Lower leg skin (tissue), 4 donors: ENCODE measurements around the gene ZNF625. TPM values are rescaled to one million over a fixed set of nuclear protein-coding genes. Genes with fewer than 3 reads are reported as not detected.
"Not testable (repeated sequence)": the region's sequence is repeated elsewhere in the genome, so short reads cannot be mapped to it uniquely, and the experiment has no call there.

ENCODE experiments used
- DNase-seq, 2 donors: peaks; one replicate each; pipeline ENCODE4 v3.0.0-alpha.2; 2019; ENCODE audit warnings: low spot score in 2 of 2
- H3K4me3 ChIP-seq: fragments of 200-600 bp; sonication (generic); 2 replicates; pipeline ENCODE4 v1.5.1; 2017; ENCODE audit warnings: mild to moderate bottlenecking, low read depth; ENCODE audit not compliant: poor library complexity, severe bottlenecking
- POLR2A ChIP-seq, 2 donors: fragments of 450-650 bp; IDR thresholded peaks; one replicate each; pipeline ENCODE4 v1.6.1; 2016 to 2017; ENCODE audit warnings: antibody characterized with exemption in 2 of 2, mild to moderate bottlenecking in 1 of 2, moderate library complexity in 1 of 2
- WGBS, 2 donors: methylation state at CpG; one replicate each; pipeline ENCODE4 v1.1.5; 2018; 5-methylcytosine and 5-hydroxymethylcytosine counted together
- intact Hi-C: fragments of 100-400 bp; cut with DNase I; formaldehyde crosslinking; loops from one replicate; pipeline ENCODE4 v1.15.0; 2023; ENCODE audit warnings: low total_unique reads
- total RNA-seq, 4 donors: library from RNA; depleted of rRNA; stranded (reverse); fragments of >200 nt; gene quantifications; one replicate each; pipeline ENCODE4 v1.1.0, GENCODE V29; 2016
- TF ChIP-seq, protein P1 (sequence below), 3 donors: fragments of 450-650 bp; IDR thresholded peaks; one replicate each; pipeline ENCODE4 v1.5.1; 2016; ENCODE audit warnings: antibody characterized with exemption in 3 of 3, mild to moderate bottlenecking in 3 of 3, moderate library complexity in 2 of 3

The ZNF625 gene
- total RNA-seq, 4 donors from 2014 or later, result 1.6 to 9.2 (median 4.0) TPM

DNA sequence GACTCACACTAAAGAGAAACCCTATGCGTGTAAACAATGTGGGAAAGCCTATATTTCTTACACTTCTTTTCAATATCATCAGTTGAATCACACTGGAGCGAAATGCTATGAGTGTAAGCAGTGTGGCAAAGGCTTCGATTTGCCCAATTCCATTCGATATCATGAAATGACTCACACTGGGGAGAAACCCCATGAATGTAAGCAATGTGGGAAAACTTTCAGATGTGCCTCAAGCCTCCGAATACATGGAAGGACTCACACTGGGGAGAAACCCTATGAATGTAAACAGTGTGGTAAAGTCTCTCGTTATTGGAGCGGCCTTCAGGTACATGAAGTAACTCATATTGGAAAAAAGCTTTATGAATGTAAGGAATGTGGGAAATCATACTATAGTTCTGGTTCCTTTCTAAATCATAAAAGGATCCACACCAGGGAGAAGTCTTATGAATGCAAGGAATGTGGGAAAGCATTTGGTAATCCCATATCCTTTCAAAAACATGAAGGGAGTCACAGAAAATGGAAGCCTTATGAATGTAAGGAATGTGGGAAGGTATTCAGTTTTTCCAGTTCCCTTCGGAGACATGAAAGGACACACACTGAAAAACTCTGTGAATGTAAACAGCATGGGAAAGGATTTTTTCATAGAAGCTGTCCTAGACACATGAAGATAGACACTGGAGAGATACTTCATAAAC lies 44.4 kb downstream of the ZNF625 start:
- TF ChIP-seq POLR2A (IDR thresholded peaks at IDR 0.05), result no peak
- TF ChIP-seq, protein P1, sequence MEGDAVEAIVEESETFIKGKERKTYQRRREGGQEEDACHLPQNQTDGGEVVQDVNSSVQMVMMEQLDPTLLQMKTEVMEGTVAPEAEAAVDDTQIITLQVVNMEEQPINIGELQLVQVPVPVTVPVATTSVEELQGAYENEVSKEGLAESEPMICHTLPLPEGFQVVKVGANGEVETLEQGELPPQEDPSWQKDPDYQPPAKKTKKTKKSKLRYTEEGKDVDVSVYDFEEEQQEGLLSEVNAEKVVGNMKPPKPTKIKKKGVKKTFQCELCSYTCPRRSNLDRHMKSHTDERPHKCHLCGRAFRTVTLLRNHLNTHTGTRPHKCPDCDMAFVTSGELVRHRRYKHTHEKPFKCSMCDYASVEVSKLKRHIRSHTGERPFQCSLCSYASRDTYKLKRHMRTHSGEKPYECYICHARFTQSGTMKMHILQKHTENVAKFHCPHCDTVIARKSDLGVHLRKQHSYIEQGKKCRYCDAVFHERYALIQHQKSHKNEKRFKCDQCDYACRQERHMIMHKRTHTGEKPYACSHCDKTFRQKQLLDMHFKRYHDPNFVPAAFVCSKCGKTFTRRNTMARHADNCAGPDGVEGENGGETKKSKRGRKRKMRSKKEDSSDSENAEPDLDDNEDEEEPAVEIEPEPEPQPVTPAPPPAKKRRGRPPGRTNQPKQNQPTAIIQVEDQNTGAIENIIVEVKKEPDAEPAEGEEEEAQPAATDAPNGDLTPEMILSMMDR (IDR thresholded peaks at IDR 0.05), result no peak
- no peak overlapping the region for H3K4me3 ChIP-seq
- 92 to 93% methylated on average over 8 of the region's 8 CpGs for WGBS, 2 donors
- intact Hi-C loops, result no loop called here
- DNase-seq, result no peak

DNA sequence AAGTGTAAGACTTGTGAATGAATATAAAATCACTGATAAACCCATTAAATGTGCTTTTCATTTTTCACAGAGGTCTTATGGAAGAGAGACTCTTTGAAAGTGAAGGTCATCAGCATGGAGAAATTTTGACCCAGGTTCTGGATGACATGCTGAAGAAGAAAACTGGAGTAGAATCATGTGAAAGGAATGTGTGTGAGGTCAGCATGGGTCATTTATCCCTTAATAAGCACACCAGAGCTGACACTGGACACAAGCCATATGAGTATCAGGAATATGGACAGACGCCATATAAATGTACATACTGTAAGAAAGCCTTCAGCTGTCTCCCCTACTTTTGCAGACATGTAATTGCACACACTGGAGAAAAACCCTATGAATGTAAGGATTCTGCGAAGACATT lies 45.4 kb downstream of the ZNF625 start:
- TF ChIP-seq, protein P1 (IDR thresholded peaks at IDR 0.05), result no peak
- TF ChIP-seq POLR2A (IDR thresholded peaks at IDR 0.05), result no peak
- no peak for DNase-seq
- intact Hi-C loops, result no loop called here
- WGBS, 2 donors, result 50 to 54% methylated on average over 2 of the region's 2 CpGs
- no peak overlapping the region for H3K4me3 ChIP-seq

DNA sequence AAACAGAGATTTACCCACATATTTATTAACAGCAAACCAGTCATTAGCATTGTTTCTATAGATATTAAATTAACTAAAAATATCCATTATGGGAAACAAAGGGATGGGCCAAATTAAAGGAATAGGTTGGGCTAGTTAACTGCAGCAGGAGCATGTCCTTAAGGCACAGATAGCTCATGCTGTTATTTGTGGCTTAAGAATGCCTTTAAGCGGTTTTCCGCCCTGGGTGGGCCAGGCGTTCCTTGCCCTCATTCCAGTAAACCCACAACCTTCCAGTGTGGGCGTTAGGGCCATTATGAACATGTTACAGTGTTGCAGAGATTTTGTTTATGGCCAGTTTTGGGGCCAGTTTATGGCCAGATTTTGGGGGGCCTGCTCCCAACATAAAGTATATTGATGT lies 52.6 kb downstream of the ZNF625 start:
- WGBS, 2 donors, result 84 to 91% methylated on average over 4 of the region's 4 CpGs
- intact Hi-C loops, H3K4me3 ChIP-seq, DNase-seq: not testable (repeated sequence)

DNA sequence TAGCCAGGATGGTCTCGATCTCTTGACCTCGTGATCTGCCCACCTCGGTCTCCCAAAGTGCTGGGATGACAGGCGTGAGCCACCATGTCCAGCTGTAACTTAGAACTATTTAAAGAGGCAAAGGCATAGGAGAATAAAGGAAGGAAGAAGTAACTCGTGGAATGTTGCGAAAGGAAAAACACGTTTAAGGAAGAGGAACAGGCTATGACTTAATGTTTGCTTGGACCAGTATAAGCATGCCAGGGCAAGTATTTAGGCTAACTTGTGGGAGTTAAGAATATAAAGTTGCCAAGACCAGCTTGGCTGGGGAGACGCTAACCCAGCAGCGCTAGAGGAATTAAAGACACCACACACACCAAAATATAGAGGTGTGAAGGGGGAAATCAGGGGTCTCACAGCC lies 58.5 kb downstream of the ZNF625 start:
- TF ChIP-seq, protein P1 (IDR thresholded peaks at IDR 0.05), result no peak
- TF ChIP-seq POLR2A (IDR thresholded peaks at IDR 0.05), result no peak
- intact Hi-C loops, result no loop called here
- DNase-seq, result peak in 1 of 2 donors; percentile 14
- 59 to 66% methylated on average over 9 of the region's 9 CpGs for WGBS, 2 donors
- H3K4me3 ChIP-seq, result no peak overlapping the region

DNA sequence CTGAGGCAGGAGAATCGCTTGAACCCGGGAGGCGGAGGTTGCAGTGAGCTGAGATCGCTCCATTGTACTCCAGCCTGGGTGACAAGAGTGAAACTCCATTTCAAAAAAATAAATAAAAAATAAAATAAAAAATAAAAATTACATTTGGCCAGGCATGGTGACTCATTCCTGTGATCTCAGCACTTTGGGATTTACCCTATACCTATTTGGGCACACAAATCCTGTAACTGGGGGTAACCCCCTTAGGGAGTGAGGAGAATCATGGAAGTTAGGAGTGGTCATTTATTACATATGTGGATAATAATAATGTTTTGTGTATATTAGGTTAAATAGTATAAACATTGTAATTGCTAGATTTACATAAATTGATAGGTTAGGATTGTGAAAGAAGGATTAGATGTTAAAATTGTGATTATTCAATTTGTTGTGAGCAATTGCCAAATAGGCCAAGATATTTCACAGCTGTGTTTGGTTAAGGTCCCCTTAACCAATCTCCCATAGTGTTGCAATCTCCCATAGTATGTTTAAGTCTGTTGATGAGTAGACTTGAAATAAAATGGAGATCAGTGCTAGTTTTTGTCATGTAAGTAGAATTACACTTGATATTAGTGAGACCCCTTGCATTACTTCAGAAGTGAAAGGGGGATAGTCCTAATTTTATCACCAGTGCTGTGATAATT lies 61.3 kb downstream of the ZNF625 start:
- intact Hi-C loops, result no loop called here
- no peak overlapping the region for H3K4me3 ChIP-seq
- TF ChIP-seq, protein P1 (IDR thresholded peaks at IDR 0.05), result no peak
- TF ChIP-seq POLR2A (IDR thresholded peaks at IDR 0.05), result no peak
- no peak for DNase-seq
- WGBS, 2 donors, result 94 to 97% methylated on average over 4 of the region's 4 CpGs

Other genes starting within 250 kb of the ZNF625 start
- gene ZNF700, start 231.6 kb downstream of the ZNF625 start, total RNA-seq, result 10 to 100 TPM; 11.9 to 19.3 (median 16.4) TPM
- gene ZNF763, start 191.7 kb downstream of the ZNF625 start, total RNA-seq, result 1 to 10 TPM; 1.9 to 7.8 (median 4.3) TPM
- gene ZNF433, start 121.1 kb downstream of the ZNF625 start, total RNA-seq, result 10 to 100 TPM in 2 of 4 donors, 1 to 10 TPM in 2; 8.8 to 13.9 (median 10.1) TPM
- gene ZNF878, start 103.8 kb downstream of the ZNF625 start, total RNA-seq, result under 1 TPM in 1 of 4 donors, not detected in 3; 0.29 TPM
- 10 to 100 TPM; 10.1 to 20.8 (median 14.6) TPM for gene ZNF844, start 92.0 kb downstream of the ZNF625 start, total RNA-seq
- 1 to 10 TPM; 1.5 to 6.1 (median 4.0) TPM for gene ZNF20, start 16.4 kb downstream of the ZNF625 start, total RNA-seq
- gene ZNF136, start 6.4 kb upstream of the ZNF625 start, total RNA-seq, result 10 to 100 TPM in 2 of 4 donors, 1 to 10 TPM in 2; 5.4 to 14.5 (median 11.2) TPM
- gene ZNF44, start 138.1 kb upstream of the ZNF625 start, total RNA-seq, result 10 to 100 TPM in 3 of 4 donors, 1 to 10 TPM in 1; 8.8 to 15.6 (median 13.0) TPM
- 10 to 100 TPM in 1 of 4 donors, 1 to 10 TPM in 3; 3.1 to 16.9 (median 5.6) TPM for gene ZNF563, start 176.9 kb upstream of the ZNF625 start, total RNA-seq
- 1 to 10 TPM; 1.3 to 3.0 (median 1.8) TPM for gene ZNF442, start 208.9 kb upstream of the ZNF625 start, total RNA-seq
- gene ZNF799, start 244.5 kb upstream of the ZNF625 start, total RNA-seq, result 1 to 10 TPM; 3.1 to 5.4 (median 4.3) TPM